ENCODE results near the gene CD81.

- TF ChIP-seq, protein P1, sequence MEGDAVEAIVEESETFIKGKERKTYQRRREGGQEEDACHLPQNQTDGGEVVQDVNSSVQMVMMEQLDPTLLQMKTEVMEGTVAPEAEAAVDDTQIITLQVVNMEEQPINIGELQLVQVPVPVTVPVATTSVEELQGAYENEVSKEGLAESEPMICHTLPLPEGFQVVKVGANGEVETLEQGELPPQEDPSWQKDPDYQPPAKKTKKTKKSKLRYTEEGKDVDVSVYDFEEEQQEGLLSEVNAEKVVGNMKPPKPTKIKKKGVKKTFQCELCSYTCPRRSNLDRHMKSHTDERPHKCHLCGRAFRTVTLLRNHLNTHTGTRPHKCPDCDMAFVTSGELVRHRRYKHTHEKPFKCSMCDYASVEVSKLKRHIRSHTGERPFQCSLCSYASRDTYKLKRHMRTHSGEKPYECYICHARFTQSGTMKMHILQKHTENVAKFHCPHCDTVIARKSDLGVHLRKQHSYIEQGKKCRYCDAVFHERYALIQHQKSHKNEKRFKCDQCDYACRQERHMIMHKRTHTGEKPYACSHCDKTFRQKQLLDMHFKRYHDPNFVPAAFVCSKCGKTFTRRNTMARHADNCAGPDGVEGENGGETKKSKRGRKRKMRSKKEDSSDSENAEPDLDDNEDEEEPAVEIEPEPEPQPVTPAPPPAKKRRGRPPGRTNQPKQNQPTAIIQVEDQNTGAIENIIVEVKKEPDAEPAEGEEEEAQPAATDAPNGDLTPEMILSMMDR (IDR thresholded peaks at IDR 0.05), result peak in 3 of 4 experiments; percentile 25 to 40 (median 35)
- no peak for TF ChIP-seq EP300 (IDR thresholded peaks at IDR 0.05)
Observed at GRCh38 chr11:2382936-2383851, 6.1 kb downstream of the CD81 start.

Measured in gastroesophageal sphincter (tissue), 3 donors.